OCI-LY7 (cell line): ENCODE data around the gene FAM83D.

Source experiments
- CTCF ChIP-seq: fragments of 200-600 bp; sonication (generic); conservative IDR thresholded peaks from 2 replicates; pipeline ENCODE4 v1.5.1; 2014; ENCODE audit warnings: mild to moderate bottlenecking, antibody characterized with exemption, low read length, moderate library complexity, mixed read lengths
- EZH2phosphoT487 ChIP-seq: fragments of 200-600 bp; sonication (generic); IDR thresholded peaks from 2 replicates; pipeline ENCODE4 v1.6.1; 2018; ENCODE audit warnings: low read depth, borderline replicate concordance, mild to moderate bottlenecking, mixed run types, antibody characterized with exemption, low read length, moderate library complexity, mixed read lengths

- TF ChIP-seq CTCF (no peak), EZH2phosphoT487 (no peak)
These were observed 74.0 kb downstream of the FAM83D start for GRCh38 chr20:38999965-39000910.
